ENCODE data around the gene LTBP1.

The LTBP1 gene

DNA sequence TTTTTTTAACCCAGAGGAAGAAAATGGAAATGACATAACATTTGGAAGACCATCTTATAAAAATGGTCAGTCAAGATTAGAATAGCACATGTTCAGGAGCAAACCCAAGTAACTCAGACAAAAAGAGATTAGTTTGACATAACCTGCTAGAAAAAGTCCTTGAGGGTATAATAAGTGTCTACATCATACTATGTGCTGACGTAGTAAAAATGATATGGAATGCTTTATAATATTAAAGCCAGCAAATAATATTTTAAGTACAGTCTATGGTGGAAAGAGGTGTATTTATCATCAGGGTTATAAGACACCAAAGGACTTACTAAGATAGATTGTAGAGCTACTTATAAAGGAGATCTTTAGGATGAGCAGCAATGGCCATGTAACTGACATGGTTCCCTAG is 169.0 kb downstream of the LTBP1 start:
- Histone ChIP-seq H3K9me3 (ENCODE audit: control insufficient read depth, insufficient read depth, low read length) (no peaks in the 10 kb centered on the region), H3K4me3 (ENCODE audit: low read depth, low read length) (no peak overlapping the region), H3K27me3 (ENCODE audit: control insufficient read depth, insufficient read depth, low read length) (no peaks in the 10 kb centered on the region), H3K4me1 (ENCODE audit: control insufficient read depth, insufficient read depth, low read length) (no peaks in the 10 kb centered on the region), H3K36me3 (ENCODE audit: control insufficient read depth, insufficient read depth, low read length) (no peaks in the 10 kb centered on the region), H3K9ac (ENCODE audit: low read depth, low read length) (no peak overlapping the region)

DNA sequence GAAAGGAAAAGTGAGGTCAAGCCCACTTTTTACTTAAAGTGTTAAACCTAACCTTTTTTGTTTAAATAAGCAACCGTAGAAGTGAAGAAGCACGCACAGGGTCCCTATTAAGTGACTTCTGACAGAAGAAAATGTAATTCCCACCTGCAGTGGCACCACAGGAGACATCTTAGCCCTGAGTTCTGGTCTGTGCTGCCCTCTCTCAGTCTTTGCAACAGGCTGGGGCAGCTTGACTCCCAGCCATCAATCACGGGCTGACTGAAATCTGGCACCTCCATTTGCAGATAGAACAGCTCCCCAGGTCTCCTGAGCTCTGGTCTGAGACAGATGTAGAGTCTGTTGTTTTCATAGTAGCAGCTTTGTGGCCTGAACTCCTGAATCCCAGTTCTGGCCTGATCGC is 170.0 kb downstream of the LTBP1 start:
- Histone ChIP-seq H3K36me3 (ENCODE audit: control insufficient read depth, insufficient read depth, low read length) (no peaks in the 10 kb centered on the region), H3K4me1 (ENCODE audit: control insufficient read depth, insufficient read depth, low read length) (no peaks in the 10 kb centered on the region), H3K27me3 (ENCODE audit: control insufficient read depth, insufficient read depth, low read length) (no peaks in the 10 kb centered on the region), H3K4me3 (ENCODE audit: low read depth, low read length) (no peak overlapping the region), H3K9ac (ENCODE audit: low read depth, low read length) (no peak overlapping the region), H3K9me3 (ENCODE audit: control insufficient read depth, insufficient read depth, low read length) (no peaks in the 10 kb centered on the region)

DNA sequence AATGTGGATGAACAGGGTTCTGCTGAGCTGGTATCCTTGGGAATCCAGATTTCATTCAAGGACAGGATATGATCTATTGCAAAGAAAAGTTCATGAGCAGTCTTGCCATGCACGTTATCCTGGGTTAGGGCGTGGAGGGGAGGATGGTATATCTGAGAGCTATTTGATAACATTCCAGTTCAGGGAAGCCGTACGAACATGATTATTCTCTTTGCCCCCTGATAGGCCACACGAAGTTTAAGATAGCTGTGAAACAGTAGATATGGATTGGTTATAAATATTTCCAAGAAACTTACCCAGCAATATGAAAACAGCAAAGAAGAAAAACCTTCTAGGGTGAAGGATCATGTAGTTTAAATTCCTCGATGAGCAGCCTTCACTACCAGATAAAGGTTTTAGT is 171.9 kb downstream of the LTBP1 start:
- H3K27me3 ChIP-seq (ENCODE audit: control insufficient read depth, insufficient read depth, low read length), result no peaks in the 10 kb centered on the region
- no peak overlapping the region for H3K4me3 ChIP-seq (ENCODE audit: low read depth, low read length)
- no peak overlapping the region for H3K9ac ChIP-seq (ENCODE audit: low read depth, low read length)
- no peaks in the 10 kb centered on the region for H3K9me3 ChIP-seq (ENCODE audit: control insufficient read depth, insufficient read depth, low read length)
- no peaks in the 10 kb centered on the region for H3K4me1 ChIP-seq (ENCODE audit: control insufficient read depth, insufficient read depth, low read length)
- H3K36me3 ChIP-seq (ENCODE audit: control insufficient read depth, insufficient read depth, low read length), result no peaks in the 10 kb centered on the region

DNA sequence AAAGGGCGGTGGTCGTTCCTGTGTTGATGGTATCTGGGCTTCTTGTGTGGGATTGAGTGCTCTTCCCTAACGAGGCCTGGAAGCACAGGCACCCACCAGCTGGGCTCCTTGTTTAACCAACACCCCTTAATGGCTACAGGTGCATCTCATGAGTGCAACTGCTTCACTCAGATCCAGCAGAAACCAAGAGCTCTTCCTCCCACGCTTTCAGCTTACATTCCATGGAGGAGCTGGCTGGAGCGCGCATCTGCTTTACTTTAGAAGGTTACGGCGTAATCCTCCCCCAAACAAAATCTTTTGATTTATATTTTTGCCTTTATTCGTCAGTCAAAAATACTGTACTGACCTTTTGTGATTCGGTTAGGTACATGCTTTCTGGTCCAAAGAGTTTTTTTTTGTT is 174.7 kb downstream of the LTBP1 start:
- Histone ChIP-seq H3K36me3 (ENCODE audit: control insufficient read depth, insufficient read depth, low read length) (no peaks in the 10 kb centered on the region), H3K9me3 (ENCODE audit: control insufficient read depth, insufficient read depth, low read length) (no peaks in the 10 kb centered on the region), H3K4me1 (ENCODE audit: control insufficient read depth, insufficient read depth, low read length) (no peaks in the 10 kb centered on the region)

DNA sequence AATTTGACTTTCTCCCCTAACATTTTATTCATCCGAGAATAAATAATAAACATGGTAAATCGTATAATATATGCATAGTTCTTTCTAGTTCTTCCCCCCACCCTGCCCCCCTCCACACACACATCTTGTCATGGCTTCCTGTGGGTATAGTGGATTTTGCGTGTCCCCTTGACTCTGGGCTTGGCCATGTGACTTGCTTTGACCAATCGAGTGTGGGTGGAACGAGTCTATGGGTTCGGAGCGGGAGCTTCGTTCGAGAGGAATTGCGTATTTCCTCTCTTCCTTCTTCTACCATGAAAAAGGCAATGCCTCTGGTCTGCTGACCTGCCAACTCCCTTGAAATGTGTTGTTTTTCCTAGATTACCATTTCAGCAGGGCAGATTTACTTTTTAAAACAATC is 175.2 kb downstream of the LTBP1 start:
- Histone ChIP-seq H3K9me3 (ENCODE audit: control insufficient read depth, insufficient read depth, low read length) (no peaks in the 10 kb centered on the region), H3K9ac (ENCODE audit: low read depth, low read length) (no peak overlapping the region), H3K27me3 (ENCODE audit: control insufficient read depth, insufficient read depth, low read length) (no peaks in the 10 kb centered on the region), H3K36me3 (ENCODE audit: control insufficient read depth, insufficient read depth, low read length) (no peaks in the 10 kb centered on the region), H3K4me1 (ENCODE audit: control insufficient read depth, insufficient read depth, low read length) (no peaks in the 10 kb centered on the region), H3K4me3 (ENCODE audit: low read depth, low read length) (no peak overlapping the region)

More for the DNA sequence above, 174.7 kb downstream of the LTBP1 start:
- H3K4me3 ChIP-seq (ENCODE audit: low read depth, low read length), result no peak overlapping the region
- H3K27me3 ChIP-seq (ENCODE audit: control insufficient read depth, insufficient read depth, low read length), result no peaks in the 10 kb centered on the region
- no peak overlapping the region for H3K9ac ChIP-seq (ENCODE audit: low read depth, low read length)

DNA sequence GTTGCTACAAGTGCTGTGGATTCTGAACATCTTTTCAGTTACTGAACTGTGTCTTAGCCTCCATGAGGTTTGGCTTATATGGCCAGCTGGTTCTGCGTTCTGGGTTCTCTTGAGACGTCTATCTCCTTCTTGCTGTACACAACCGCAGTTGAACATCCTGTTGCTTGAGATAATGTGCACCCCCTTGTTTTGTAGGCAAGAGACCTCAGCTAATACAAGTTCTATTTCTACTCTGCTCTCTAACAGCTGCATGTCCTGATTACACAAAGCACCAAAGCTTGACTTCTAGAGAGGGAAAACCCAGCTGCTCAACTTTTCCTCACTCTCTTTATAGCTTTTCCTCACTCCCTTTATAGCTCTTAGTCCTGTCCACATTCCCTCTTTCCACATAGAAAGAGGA is 176.0 kb downstream of the LTBP1 start:
- no peaks in the 10 kb centered on the region for H3K4me1 ChIP-seq (ENCODE audit: control insufficient read depth, insufficient read depth, low read length)
- H3K36me3 ChIP-seq (ENCODE audit: control insufficient read depth, insufficient read depth, low read length), result no peaks in the 10 kb centered on the region
- H3K27me3 ChIP-seq (ENCODE audit: control insufficient read depth, insufficient read depth, low read length), result no peaks in the 10 kb centered on the region
- no peak overlapping the region for H3K9ac ChIP-seq (ENCODE audit: low read depth, low read length)
- H3K9me3 ChIP-seq (ENCODE audit: control insufficient read depth, insufficient read depth, low read length), result no peaks in the 10 kb centered on the region
- no peak overlapping the region for H3K4me3 ChIP-seq (ENCODE audit: low read depth, low read length)

DNA sequence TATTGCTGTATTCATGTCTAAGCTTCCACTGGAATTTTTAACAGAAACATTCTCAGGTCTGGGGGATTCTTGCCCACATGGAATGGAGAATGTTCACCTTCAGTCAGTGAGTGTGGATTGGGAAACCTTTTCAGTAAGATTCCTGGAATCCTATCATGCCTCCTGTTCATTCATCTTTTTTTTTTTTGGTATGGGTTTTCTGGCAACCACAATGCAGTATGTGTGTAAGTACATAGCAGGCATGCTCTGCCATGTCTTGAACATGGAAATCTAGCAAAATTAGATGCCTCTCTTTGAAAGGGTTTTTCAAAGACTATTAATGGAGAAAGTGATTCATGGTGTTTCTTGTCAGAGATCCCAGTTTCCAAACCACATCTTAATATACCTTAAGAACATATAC is 176.5 kb downstream of the LTBP1 start:
- H3K4me1 ChIP-seq (ENCODE audit: control insufficient read depth, insufficient read depth, low read length), result no peaks in the 10 kb centered on the region
- H3K36me3 ChIP-seq (ENCODE audit: control insufficient read depth, insufficient read depth, low read length), result no peaks in the 10 kb centered on the region
- no peaks in the 10 kb centered on the region for H3K9me3 ChIP-seq (ENCODE audit: control insufficient read depth, insufficient read depth, low read length)
- H3K4me3 ChIP-seq (ENCODE audit: low read depth, low read length), result no peak overlapping the region
- H3K9ac ChIP-seq (ENCODE audit: low read depth, low read length), result no peak overlapping the region
- no peaks in the 10 kb centered on the region for H3K27me3 ChIP-seq (ENCODE audit: control insufficient read depth, insufficient read depth, low read length)

DNA sequence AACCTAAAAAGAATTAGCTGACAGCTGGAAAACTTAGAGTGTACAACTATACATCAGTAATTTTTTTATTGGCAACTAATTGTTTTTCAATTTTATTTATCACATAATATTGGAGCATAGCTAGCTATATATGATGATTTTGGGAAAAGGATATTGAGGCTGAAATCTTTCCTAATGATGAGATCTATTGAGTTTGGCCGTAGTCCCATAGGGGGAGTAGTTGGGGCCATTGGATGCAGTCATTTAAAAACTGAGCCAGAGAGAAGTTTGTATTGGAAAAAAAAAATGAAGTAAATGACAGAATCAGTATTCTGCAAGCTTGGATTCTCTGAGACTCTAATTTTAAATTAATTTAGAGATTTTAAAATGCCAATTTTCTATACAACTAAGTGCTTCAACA is 179.8 kb downstream of the LTBP1 start:
- no peak overlapping the region for H3K9ac ChIP-seq (ENCODE audit: low read depth, low read length)
- no peaks in the 10 kb centered on the region for H3K36me3 ChIP-seq (ENCODE audit: control insufficient read depth, insufficient read depth, low read length)
- H3K4me3 ChIP-seq (ENCODE audit: low read depth, low read length), result no peak overlapping the region
- H3K4me1 ChIP-seq (ENCODE audit: control insufficient read depth, insufficient read depth, low read length), result no peaks in the 10 kb centered on the region
- no peaks in the 10 kb centered on the region for H3K9me3 ChIP-seq (ENCODE audit: control insufficient read depth, insufficient read depth, low read length)
- H3K27me3 ChIP-seq (ENCODE audit: control insufficient read depth, insufficient read depth, low read length), result no peaks in the 10 kb centered on the region

DNA sequence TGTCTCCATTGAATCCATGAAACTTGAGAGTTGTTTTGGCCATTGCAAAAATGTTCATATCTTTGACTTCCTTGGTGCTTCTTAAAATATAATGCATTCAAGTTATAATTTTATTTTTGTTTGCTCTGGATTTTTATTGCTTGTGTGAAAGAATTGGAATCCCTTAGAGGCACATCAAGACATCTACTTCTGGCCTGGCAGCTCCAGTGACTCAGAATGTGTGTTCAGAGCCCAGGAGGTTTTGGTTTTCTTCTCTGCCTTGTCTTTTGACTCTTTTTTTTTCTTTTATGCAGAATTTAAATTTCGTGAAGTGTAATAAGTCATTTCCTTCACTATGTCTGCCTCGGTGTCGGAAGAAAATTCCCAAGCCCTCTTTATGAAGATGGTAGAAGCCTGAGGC is 180.2 kb downstream of the LTBP1 start:
- H3K36me3 ChIP-seq (ENCODE audit: control insufficient read depth, insufficient read depth, low read length), result no peaks in the 10 kb centered on the region
- H3K27me3 ChIP-seq (ENCODE audit: control insufficient read depth, insufficient read depth, low read length), result no peaks in the 10 kb centered on the region
- no peaks in the 10 kb centered on the region for H3K4me1 ChIP-seq (ENCODE audit: control insufficient read depth, insufficient read depth, low read length)
- H3K4me3 ChIP-seq (ENCODE audit: low read depth, low read length), result no peak overlapping the region
- H3K9ac ChIP-seq (ENCODE audit: low read depth, low read length), result no peak overlapping the region
- H3K9me3 ChIP-seq (ENCODE audit: control insufficient read depth, insufficient read depth, low read length), result no peaks in the 10 kb centered on the region

DNA sequence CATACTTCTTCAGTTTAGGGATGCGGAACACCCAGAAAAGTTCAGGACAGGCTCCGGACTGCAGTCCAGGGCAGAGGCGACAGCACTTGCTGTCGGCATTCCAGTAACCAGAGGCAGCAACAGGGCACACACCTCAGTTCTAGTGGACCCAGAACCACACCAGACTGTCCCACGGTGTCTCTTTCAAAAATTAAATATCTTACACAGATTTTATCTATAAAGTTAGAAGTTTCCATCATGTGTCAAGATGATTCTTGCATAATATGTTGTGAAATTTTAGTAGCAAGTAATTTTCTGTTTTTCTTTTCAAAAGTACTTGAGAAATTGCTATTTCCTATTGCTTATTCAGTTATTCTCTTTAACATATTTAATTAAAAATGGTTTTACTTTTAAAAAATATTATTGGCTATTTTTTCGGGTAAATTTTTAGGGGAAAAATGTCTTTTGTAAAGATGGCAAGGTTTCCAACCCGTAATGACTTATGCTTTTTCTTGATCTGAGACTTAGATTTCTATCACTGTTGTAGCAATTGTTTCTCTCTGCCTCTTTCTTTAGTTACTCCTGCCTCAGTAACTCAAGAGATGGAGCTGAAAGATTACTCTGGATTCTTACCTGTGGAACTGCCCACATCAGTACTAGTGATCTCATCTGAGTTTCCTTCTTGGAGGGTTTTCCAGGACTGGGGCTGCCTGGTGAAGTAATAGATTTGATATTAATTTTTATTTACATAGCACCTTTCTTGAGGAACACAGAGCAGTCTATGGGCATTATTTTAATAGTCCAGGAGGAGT is 182.7 kb downstream of the LTBP1 start:
- Histone ChIP-seq H3K9me3 (ENCODE audit: control insufficient read depth, insufficient read depth, low read length) (no peaks in the 10 kb centered on the region), H3K9ac (ENCODE audit: low read depth, low read length) (no peak overlapping the region), H3K4me1 (ENCODE audit: control insufficient read depth, insufficient read depth, low read length) (no peaks in the 10 kb centered on the region), H3K27me3 (ENCODE audit: control insufficient read depth, insufficient read depth, low read length) (no peaks in the 10 kb centered on the region), H3K4me3 (ENCODE audit: low read depth, low read length) (no peak overlapping the region), H3K36me3 (ENCODE audit: control insufficient read depth, insufficient read depth, low read length) (no peaks in the 10 kb centered on the region)

DNA sequence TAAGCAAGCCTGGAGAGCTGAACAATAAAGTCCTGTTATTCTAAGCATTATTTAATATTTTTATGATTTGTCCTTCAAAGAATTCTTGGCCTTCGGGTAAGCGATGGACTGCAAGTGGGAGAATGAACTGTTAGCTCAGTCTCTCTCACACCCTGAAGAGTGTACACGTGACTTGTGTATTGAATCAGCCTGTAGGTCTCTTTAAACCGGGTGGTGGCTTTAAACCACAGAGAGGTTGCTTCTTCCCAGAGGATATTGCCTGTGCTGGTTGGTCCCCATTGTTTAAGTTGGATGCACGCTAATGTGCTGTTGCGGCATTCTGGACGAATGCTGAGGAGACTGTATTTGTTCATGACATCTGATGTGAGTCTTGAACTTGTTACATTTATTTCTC is 183.3 kb downstream of the LTBP1 start:
- no peaks in the 10 kb centered on the region for H3K4me1 ChIP-seq (ENCODE audit: control insufficient read depth, insufficient read depth, low read length)
- no peaks in the 10 kb centered on the region for H3K27me3 ChIP-seq (ENCODE audit: control insufficient read depth, insufficient read depth, low read length)
- no peaks in the 10 kb centered on the region for H3K9me3 ChIP-seq (ENCODE audit: control insufficient read depth, insufficient read depth, low read length)
- no peaks in the 10 kb centered on the region for H3K36me3 ChIP-seq (ENCODE audit: control insufficient read depth, insufficient read depth, low read length)
- no peak overlapping the region for H3K9ac ChIP-seq (ENCODE audit: low read depth, low read length)
- H3K4me3 ChIP-seq (ENCODE audit: low read depth, low read length), result no peak overlapping the region

DNA sequence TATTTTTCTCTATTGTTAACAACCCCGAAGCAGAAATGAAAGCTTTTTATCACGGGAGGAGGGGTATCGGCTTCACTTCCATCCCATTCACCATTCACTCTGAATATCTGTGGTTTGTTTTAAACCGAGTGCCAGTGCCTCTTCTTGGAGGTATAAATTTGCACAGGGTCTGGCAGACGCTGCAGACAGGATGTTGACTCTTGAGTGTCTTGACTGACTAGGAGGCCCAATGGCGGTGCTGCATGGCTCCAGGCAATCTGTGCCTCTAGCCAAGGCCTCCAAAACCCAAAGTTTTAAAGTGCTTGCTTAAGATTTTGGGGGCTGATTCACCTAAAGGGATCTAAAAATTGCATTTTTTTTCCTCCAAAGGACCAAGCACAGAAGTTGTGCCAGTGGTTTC is 183.8 kb downstream of the LTBP1 start:
- H3K27me3 ChIP-seq (ENCODE audit: control insufficient read depth, insufficient read depth, low read length), result no peaks in the 10 kb centered on the region
- no peaks in the 10 kb centered on the region for H3K36me3 ChIP-seq (ENCODE audit: control insufficient read depth, insufficient read depth, low read length)
- no peak overlapping the region for H3K4me3 ChIP-seq (ENCODE audit: low read depth, low read length)
- no peaks in the 10 kb centered on the region for H3K9me3 ChIP-seq (ENCODE audit: control insufficient read depth, insufficient read depth, low read length)
- H3K9ac ChIP-seq (ENCODE audit: low read depth, low read length), result no peak overlapping the region
- no peaks in the 10 kb centered on the region for H3K4me1 ChIP-seq (ENCODE audit: control insufficient read depth, insufficient read depth, low read length)

All from iPS-15b (cell line).